Vagina (tissue), 2 donors: Measurements from ENCODE around the gene SACM1L.
A peak's percentile ranks its signal among the peaks of the same experiment; 100 is the strongest.

Experiments used
- CTCF ChIP-seq, 3 experiments: fragments of 450-650 bp in 2 of 3; fragments of 200-600 bp in 1 of 3; sonication (generic) in 1 of 3; IDR thresholded peaks; one replicate each; pipeline ENCODE4 v1.5.1; 2017 to 2019; ENCODE audit warnings: antibody characterized with exemption in 3 of 3, mild to moderate bottlenecking in 2 of 3, moderate library complexity in 2 of 3
- POLR2A ChIP-seq, 2 donors: fragments of 450-650 bp; IDR thresholded peaks; one replicate each; pipeline ENCODE4 v1.6.1; 2017; ENCODE audit warnings: antibody characterized with exemption in 2 of 2, mild to moderate bottlenecking in 2 of 2, moderate library complexity in 2 of 2
- POLR2AphosphoS5 ChIP-seq, 2 donors: sonication (generic); formaldehyde crosslinking; IDR thresholded peaks; one replicate each; pipeline ENCODE4 v1.9.0; 2017; ENCODE audit warnings: antibody characterized with exemption in 2 of 2, mild to moderate bottlenecking in 2 of 2, low read depth in 1 of 2; ENCODE audit not compliant: insufficient read depth in 1 of 2

GRCh38 chr3:45688882-45689786 lies at the start of gene SACM1L:
- TF ChIP-seq POLR2A (IDR thresholded peaks at IDR 0.05) = peak in 1 of 2 donors; percentile 41
- no peak for TF ChIP-seq CTCF (IDR thresholded peaks at IDR 0.05)
- peak; percentile 95 to 97 for TF ChIP-seq POLR2AphosphoS5 (IDR thresholded peaks at IDR 0.05; ENCODE audit: insufficient read depth in 1 of 2, low read depth in 1 of 2)
